HG02798 (cell line): ENCODE results near the gene ZBP1.

Source experiments
- ATAC-seq: cut with Tn5 transposase; IDR thresholded peaks from one replicate; pipeline ENCODE4 v1.9.1; 2021; ENCODE audit warnings: mild to moderate bottlenecking; ENCODE audit not compliant: unreplicated experiment, poor library complexity

The ZBP1 gene

DNA sequence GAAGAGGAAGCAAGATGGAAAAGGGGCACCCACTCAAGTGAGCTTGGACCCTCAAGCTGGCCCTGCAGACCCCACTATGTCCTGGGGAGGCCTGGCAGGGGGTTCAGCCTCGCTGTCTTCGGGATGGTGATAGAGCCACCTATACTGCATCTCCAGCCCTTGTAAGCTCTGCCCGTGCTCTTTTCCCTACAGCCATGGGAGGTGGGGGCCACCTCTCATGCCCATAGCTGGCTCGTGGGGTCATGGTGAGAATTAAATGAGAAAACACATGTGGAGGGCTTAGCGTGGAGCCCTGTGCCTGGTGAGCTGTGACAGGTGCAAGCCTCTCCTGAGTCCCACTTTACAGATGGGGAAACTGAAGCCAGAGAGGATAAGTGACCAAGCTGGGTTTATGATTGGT is 31.6 kb downstream of the ZBP1 start:
- ATAC-seq, result no peak

DNA sequence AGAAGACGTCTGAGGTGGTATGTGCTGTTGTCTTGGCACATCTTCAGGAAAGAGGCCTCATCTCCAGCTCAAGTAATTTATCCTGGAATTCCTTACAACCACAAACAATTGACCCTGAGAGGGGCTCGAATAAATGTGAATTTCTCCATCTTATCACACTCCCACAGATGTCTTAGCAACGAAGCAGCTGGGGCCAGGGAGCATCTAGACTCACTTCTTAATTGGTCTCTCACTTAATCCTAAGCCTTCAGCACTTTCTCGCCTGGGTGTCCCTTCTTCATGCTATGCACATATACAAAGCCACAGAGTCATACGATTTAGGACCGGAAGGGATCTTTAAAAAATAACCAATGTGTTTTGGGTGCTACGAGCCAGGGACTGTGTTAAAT is 32.2 kb downstream of the ZBP1 start:
- ATAC-seq, result no peak

DNA sequence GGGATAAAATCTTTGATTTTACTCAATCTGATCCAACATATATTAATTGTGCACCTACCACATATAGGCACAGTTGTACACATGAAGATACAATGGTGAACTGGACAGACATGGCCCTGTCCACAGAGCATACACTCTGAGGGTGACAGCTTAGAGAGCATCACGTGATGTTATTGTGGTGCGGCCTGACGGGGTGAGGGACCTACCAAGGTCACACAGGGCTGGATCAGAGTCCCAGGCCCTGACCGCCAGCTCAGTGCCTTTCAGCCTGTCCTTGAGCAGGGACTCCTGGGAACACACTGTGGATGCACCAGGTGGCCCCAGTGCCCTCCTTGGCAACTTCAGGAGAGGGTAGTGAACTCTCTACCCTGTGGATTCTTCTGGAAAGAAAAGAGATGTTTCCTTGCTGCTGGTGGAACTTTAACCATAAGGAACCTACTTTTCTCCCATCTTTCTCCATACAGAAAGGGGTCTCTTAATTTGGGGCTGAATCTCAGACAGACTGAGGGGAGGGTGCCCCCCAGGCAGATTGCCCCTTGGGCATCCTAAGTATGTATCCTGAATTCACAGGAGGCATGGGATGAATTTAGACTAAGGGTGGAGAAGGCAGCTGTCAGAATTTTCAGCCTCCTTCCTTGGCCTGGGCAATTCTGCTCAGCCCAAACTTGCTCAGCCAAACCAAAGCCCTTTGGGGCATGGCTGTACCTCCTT is 32.8 kb downstream of the ZBP1 start:
- no peak for ATAC-seq

DNA sequence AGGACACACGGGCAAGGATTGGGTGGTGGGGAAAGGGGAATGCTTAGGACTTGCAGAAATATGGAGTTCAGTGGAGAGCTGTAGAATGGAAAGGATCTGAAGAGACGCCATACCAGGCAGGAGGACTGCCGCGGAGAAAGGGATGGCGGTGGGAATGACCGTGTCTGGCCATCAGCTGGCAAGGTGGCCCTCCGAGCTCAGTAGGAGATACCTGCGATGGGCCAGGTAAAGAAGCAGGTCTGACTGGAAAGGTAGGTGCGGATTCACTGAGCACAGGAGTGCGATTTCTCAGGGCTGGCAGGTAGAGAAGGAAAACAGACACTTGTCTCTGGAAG is 33.3 kb downstream of the ZBP1 start:
- ATAC-seq, result no peak

DNA sequence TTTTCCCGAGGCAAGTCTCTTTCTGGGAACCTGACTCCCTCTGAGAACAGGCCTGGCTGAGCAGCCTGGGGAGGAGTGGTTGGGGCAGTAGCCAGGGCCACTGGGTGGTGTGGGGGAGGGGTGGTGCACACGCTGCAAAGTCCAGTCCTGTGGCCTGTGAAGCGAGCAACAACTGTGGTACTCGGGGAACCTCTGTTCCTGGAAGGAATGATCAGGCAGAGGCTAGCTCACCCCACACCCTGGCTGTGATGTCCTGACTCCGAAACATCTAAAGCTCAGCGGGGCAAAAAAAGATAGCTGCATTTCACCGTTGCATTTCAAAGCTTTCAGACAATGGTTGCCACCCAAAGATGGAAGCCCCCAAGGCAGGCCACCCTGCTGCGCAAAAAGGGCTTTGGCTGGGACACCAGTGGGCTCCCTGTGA is 33.8 kb downstream of the ZBP1 start:
- no peak for ATAC-seq

DNA sequence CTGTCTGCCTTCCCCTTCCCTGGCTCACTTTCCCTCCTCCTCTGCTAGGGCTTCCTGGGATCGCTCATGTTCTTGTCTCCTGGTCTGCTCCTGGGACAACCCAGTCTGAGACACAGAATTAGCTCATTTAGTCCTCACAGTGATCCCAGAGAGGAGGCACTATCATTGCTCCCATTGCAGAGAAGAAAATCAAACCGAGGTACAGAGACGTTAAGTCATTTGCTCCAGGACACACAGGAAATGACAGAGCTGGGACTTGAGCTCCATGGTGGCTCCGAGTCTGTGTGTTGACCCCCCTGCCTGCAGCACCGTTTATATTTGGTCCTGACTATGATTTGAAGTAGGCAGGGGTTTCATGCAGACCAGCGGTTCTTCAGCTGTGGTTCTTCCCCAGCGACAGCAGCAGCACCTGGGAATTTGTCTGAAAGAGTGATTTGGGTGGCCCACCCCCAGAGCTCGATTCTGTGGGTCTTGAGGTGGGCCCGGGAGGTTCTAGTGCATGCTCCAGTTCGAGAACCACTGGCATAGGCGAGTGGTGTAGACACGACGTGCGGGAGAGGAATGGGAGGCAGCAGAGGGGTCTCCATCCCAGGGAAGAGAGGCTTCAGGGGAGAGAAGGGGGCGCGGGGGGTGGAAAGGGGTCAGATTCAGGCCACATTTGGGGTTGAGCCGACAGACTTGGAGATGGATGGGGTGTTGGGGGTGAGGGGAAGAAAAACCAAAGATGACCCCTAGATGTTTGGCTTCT is 34.6 kb downstream of the ZBP1 start:
- ATAC-seq, result no peak

DNA sequence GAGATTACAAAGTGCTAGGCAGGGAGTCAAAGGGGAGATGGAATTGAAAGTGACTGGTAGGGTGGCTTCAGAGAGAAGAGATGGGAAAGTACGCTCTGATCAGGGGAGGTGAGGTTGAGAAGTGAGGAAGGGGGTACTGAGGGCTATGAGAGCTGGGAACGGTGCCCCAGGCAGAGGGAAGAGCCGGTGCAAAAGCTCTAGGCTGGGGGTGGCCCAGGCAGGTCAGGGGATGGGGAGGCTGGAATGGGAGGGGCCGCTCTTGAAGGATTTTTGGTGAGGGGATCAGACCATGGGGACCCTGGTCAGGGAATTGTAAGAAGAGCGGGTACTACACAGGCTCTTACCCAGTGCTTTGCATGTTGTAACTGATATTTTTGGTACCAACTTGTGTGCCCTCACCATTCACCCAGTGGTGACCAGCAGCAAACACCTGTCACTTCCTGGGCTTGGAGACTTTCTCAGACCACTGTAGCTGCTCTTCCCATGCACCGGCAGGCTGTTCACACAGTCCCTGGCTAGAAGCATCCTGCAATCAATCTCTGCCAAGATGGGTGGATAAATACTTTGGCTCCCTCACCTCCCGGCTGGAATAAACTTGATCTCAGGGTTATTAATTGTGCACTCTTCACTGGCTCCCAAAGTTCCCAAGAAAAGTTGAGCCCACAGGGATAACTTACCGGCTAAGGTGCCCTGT is 35.3 kb downstream of the ZBP1 start:
- ATAC-seq, result no peak

DNA sequence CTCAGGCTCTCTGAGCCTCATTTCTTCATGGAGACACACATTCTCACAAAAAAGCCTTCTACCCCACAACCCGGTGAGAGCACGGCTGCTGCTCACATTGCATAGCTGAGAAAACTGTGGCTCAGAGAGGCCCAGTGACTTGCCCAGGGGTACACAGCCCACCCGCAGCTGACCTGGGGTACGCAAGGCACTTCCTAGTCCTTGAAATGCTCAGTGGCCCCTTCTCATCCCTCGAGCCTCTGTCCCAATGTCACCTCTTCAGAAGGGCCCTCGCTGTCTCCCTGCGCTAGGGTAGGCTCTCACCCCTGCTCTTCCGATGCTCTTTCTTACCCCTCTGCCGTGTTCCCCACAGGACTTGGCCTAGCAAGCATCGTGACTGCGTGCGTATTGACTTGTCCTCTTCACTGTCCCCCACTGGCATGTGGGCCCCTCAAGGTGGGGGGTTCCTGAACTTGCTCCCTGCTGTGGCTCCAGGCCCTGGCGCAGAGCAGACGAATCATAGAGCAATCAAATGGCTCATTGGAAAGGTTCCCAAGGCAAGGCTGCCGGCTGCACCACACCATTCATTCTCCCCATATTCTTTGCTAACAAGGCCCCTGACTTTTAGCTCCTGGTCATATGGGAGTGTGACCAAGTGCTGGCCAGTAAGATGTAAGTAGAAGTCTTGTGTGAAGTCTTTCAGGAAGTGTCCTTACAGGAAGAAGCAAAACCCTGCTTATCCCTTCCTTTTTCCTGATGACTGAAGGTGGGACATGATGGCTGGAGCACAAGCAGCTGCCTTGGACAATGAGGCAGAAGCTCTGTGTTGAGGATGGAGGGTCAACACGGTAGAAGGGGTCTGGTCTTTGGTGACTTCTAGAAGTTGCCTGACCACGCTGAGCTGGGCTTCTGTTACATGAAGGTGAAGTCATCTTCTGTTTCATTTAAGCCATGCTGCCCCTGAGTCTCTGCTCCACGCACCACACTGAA is 36.7 kb downstream of the ZBP1 start:
- no peak for ATAC-seq

DNA sequence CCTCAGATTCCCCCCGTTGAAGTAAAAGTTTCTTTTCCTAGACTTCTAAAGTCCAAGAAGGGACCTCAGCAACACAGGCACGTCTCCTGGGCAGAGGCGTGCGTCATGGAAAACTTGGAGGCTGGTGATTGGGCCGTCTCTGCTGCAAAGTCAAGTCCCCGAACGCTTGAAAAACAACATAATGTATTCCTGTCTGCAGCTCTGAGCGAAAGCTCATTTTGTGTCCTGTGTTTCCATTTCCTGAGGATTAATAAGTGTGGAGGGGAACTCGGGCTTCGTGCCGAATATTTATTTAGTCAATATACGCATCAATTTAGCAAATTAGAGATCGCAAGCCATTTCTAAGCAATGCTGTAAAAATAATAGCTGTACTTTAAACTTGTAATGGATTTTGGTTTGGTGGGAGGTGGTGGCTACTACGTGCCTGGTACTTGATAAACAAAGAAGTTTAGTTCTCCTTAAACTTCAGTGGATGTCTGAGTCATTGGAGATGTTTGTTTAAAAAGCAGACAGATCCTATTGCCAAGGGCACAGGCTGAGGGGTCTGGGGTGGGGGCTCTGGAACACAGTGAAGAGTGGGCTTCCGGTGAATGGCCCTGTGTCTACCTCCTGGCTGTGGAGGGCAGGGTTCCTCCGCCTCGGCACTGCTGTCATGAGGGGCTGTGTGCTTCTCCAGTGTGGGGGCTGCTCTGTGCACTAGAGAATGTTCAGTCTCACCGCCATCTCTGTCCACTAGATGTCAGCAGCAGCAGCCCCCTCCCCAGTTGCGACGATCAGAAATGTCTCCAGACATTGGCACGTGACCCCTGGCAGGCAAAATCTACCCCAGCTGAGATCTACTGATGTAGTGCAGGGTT is 37.6 kb downstream of the ZBP1 start:
- no peak for ATAC-seq

DNA sequence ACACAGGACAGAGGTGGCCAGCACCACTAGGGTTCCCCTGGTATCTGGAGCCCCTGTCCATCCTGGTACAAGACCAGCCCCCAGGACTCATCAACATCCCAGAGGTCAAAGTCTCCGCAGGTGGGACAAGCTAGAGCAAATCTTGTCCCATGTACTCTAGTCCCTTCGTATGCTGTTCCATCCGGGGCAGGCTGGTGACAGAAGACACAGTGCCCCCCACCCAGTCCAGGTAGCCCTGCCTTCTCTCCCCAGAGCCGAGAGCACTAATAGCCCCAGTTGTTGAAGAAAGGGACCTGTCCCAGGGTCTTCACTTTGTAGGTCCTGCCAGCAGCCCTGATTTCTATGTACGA is 38.2 kb downstream of the ZBP1 start:
- ATAC-seq, result no peak

DNA sequence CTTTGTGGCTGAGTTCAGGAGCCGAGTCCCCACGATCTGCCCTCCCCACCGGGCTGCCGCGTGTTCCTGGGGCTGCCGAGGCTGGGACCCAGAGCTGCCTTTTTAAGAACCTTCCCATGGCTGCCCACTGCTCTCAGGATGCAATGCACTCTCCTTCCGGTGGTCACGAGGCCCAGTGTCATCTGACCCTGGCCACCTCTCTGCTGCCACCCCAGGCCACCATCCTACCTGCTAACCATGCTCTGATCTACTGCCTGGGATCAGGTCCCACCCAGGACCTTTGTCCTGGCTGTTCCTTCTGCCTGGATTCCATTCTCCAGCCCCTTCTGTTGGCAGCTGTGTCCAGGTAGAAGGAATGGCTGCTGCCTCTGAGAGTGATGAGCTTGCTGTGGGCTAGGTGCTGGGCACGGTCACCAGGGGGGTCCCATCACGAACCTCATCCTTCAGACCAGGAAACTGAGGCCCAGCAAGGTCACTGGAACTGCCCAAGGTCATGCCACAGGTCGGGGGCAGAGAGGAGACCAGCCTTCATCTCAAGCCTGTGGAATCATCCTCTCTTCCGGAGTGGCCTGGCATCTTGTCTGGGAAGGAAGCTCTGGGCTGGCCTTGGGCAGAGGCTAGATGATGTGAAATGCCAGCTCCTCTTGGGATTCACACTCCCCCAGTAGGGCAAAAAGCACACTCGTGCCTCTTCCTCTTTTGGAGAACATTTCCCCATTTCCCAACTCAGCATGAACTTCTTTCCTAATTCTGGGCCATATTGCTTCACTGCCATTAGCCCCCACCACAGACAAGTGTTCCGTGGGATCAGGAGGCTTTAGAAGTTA is 38.8 kb downstream of the ZBP1 start:
- ATAC-seq, result no peak

DNA sequence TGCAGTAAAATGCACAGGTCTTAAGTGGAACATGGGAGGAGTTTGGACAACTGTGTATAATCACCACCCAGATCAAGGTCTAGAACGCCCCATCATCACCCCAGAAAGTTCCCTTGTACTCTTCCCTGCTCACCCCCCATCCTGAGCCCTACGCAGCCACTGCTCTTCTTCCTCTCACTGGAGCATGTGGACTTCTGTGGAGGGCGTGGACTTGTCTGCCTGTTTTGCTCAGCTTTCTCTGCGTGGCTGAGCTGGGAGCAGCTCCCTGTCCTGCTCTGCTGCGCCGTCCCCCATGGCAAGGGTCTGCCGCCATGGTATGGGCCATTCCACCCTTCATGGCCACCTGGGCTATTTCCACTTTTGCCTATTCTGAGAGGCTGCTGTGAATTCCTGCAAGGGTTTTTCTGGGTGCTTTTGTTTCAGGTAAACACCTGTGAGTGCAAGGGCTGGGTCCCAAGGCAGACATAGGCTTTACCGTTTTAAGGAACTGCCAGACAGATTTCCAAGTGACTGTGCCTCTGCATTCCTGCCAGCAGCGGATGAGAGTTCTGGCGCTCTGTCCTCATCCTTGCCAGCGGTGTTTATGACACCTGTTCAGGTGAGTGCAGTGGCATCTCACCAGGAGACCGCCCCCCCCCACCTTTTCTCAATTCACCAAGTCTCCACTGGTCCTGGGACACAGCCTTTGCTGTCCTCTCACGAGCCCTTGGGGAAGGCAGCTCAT is 39.6 kb downstream of the ZBP1 start:
- no peak for ATAC-seq

DNA sequence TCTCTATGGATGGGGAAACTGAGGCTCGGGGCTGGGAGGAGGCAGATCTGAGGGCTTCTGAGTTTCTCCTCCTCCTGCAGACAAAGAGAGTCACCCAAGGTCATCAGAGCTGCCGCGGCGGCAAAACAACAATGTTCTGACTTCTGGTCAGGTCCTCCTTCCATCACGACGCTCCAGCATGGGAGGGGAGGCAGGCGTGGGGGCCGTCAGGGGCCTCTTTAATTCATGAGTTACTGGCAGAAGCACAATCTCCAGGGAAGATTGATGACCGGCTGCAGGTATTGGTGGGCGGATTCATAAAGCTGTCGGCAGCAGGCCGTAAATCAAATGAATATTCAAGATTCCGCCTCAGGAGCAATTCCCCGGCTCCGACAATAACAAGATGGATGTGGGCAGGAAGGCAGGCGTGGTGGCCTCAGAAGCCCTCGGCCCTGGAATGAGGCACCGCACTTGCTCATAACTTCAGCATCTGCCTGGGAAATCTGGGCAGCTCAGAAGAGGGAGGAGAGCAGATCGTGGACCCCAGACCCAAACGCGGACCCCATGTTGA is 40.3 kb downstream of the ZBP1 start:
- ATAC-seq, result no peak

DNA sequence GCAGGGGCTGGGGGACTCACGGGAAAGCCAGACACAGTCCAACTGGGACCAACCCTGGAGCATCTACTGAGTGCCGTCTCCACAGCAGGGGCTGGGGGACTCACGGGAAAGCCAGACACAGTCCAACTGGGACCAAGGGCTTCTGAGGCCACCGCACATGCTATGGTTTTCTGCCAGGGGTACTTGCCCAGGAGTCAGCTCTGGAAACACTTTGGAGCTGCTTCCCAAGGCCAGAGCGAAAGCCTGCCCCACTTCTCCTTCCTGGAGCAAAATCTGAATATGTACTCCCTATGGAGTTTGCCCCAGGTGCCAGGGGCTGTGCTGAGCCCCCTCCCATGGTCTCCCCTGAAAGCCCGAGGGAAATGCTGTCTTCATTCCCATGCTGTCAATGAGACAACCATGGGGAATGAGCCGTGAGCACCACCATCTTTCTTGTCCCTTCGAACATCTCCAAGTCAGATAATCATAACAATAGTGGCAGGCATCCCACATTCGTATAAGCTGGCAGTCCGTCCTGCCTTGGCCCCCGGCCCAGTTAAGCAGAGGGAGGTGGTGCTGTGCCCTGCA is 40.8 kb downstream of the ZBP1 start:
- no peak for ATAC-seq

DNA sequence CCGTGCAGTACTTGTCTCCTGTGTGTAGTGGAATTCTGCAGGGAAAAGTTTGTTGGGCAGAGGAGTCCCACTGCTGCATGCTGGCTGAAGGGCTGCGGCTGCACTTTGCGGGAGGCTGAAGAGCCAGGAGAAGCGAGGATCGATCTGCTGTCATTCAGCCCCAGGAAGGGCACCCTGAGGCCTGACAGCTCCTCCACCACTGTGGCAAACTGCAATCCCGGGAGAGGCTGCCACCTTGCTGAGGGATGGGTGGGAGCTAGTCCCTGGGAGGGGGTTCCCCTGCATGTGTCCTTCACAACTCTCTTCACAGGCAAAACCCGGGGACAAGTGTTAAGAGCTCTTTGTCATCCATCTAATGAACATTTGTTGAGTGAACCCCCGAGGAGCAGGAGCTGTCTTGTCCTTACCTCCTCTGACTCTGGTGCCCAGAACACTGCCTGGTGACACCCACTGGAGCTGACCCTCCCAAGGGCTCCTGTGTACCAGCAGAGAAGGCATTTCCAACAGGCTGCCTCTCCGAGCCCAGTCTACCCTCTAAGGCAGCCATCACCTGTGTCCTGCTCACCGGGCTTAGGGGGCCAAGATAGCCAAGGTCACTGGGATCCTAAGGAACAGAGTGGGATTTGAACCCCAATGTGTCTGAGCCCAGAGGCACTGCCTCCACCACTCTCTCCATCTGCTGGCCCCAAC is 41.6 kb downstream of the ZBP1 start:
- no peak for ATAC-seq

DNA sequence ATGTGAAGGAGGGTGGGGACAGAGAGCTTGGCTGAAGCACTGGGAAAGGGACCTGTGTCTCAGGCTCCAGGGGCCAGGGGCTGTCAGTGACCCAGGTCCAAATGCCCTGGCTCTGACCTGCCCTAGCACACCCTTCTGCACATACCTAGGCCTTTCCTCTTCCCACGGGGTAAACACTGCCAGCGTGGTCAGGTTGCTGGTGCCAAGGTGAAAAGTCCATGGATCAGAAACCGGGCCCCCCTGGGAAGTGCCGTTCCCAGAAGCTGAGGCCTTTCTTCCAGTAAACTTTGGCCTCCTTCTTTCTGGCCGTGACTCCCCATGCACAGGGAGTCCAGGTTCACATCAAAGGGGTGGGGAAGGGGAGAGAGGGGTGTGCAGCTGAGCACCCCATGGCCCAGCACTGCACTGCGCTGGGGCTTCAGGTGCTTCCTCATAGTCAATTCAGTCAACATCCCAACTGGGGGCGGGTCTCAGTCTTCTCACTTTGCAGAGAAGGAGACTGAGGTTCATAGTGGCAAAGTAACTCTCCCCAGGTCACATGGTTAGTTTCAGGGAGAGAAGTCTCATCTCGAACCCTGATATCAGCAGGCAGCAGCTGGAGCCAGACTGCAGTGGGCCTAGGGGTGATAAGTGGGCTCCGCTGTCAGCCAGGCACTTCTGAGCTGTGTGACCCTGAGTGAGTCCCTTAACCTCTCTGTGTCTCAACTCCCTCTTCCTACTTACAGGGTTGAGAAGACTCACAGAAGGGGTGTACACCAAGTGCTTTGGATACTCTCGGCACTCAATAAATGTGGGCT is 42.3 kb downstream of the ZBP1 start:
- ATAC-seq, result no peak
